Measurements from ENCODE around the gene LOXL1.

Gene LOXL1

DNA sequence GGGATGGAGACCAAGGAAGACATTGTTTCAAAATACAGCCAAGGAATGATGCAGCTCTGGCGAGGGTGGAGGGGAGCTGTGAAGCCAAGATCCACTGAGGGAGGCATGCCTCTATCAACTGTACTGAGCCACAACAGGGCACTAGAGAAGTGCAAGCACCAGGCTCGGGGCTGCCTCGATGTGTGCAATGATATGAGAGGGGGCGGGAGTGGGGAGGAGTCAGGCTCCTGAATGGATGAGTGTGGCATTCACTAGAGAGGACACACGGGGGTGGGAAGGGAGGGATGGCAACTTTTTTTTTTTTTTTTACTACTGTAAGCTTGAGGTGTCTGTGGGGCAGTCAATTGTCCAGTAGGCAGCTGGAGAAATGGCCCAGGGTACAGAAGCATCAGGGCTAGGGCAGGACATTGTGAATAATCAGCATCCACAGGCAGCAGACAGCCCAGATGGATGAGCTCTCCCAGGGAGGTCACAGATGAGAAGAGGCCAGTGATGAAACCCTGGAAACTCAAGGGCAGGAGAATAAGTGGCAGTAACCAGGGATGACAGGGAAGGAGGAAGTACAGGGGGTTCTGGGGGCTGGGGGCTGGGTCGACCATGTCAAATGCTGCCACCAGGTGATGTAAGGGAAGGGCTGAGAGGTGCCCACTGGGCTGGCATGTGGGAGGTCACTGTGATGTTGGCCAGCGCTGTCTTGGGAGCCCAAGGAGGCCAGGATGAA, 60.0 kb downstream of the LOXL1 start:
- TF ChIP-seq, protein P1, sequence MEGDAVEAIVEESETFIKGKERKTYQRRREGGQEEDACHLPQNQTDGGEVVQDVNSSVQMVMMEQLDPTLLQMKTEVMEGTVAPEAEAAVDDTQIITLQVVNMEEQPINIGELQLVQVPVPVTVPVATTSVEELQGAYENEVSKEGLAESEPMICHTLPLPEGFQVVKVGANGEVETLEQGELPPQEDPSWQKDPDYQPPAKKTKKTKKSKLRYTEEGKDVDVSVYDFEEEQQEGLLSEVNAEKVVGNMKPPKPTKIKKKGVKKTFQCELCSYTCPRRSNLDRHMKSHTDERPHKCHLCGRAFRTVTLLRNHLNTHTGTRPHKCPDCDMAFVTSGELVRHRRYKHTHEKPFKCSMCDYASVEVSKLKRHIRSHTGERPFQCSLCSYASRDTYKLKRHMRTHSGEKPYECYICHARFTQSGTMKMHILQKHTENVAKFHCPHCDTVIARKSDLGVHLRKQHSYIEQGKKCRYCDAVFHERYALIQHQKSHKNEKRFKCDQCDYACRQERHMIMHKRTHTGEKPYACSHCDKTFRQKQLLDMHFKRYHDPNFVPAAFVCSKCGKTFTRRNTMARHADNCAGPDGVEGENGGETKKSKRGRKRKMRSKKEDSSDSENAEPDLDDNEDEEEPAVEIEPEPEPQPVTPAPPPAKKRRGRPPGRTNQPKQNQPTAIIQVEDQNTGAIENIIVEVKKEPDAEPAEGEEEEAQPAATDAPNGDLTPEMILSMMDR (IDR thresholded peaks at IDR 0.05; ENCODE audit: low read depth, low read length) = no peak
- DNase-seq (ENCODE audit: extremely low read depth, low read depth) = no peak

DNA sequence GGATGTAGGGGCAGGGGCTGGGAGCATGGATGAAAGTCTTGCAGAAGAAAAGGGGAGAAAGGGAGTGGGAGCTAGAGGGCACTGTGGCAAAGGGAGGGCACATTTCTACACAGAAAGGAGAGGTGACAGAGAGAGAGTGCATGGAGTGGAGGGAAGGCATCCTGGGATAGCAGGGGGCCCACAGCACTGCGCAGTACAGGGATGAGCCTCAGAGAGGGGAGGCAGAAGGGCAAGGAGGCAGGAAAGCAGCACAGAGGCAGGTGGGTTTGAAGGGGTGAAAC, 60.5 kb downstream of the LOXL1 start:
- TF ChIP-seq, protein P1 (IDR thresholded peaks at IDR 0.05; ENCODE audit: low read depth, low read length) = no peak
- DNase-seq (ENCODE audit: extremely low read depth, low read depth) = no peak

DNA sequence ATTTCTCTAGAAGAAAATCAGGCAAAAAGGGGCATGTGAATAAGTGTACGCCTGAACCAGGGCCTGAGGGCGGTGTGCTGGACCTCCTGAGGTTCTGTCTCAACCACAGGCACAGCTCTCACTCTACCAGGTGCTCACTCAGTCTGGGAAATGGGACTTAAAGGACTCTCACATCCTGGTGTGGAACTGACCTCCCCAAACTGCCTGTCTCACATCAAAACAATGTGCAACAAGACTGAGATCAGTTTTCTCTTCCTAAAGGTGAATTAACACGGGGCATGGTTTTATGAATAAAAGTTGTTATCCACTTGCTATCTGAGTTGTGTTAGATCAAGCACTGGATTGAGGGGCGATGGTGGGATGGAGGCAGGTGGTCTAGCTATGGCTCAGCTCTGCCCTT, 61.0 kb downstream of the LOXL1 start:
- DNase-seq (ENCODE audit: extremely low read depth, low read depth) = no peak
- TF ChIP-seq, protein P1 (IDR thresholded peaks at IDR 0.05; ENCODE audit: low read depth, low read length) = no peak

DNA sequence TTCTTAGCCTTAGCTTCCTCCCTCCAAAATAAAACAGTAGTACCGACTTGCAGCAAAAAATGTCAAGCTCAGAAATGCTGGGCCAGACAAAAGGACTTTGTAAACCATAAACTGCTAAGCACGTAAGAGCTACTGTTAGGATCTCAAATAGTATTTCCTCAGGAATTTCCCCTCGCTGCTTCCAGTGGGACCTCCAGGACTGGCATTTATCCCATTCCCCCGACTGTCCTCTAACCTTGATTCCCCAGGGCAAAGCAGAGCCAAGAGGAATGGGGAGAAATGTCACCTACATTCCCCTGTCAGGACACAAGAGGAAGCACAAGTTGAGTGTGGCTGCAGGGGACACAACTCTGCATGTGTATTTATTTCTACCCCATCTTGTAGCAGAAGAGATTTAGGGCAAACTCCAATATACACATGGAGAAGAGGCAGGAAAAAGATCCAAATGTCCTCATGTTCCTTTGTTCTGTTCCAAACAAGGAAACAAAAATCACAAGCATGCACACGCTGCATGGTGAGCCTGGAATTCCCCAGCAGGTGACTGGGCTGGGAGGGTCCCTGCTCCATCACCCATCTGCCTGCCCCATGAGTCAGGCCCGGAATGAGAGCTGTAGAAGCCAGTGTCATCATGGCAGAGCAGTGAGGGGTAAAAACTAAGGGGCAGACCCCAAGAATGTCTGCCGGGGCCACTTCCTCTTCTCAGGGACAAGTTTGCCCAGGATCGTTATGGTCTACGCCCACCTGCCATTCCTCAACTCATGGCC, 61.6 kb downstream of the LOXL1 start:
- TF ChIP-seq, protein P1 (IDR thresholded peaks at IDR 0.05; ENCODE audit: low read depth, low read length) = no peak

DNA sequence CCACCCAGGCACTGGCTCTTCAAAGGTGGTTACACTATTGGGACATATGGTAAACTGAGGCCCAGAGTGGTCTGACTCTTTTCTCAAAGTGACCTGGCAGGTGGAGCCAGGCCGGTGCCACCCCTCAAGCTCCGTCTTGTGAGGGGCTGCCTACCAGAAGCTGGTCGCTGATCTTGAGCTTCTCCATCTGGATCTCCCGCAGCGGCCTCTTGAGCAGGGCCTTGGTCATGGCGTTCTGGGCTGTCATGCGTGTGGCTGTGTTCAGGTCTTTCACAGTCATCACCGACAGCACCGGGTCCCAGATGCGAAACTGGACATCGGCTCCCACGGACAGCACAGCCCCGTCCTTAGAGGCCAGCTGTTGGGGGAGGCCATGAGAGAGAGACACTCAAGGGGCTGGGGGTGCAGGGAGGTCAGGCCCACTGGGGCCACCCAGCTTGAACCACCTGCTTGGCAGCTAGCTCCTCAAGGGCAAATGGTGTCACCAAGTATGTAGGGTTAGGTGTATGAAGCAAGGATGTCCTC, 62.2 kb downstream of the LOXL1 start:
- TF ChIP-seq, protein P1 (IDR thresholded peaks at IDR 0.05; ENCODE audit: low read depth, low read length) = no peak
- no peak for DNase-seq (ENCODE audit: extremely low read depth, low read depth)

More for the DNA sequence above, 61.6 kb downstream of the LOXL1 start:
- no peak for DNase-seq (ENCODE audit: extremely low read depth, low read depth)

DNA sequence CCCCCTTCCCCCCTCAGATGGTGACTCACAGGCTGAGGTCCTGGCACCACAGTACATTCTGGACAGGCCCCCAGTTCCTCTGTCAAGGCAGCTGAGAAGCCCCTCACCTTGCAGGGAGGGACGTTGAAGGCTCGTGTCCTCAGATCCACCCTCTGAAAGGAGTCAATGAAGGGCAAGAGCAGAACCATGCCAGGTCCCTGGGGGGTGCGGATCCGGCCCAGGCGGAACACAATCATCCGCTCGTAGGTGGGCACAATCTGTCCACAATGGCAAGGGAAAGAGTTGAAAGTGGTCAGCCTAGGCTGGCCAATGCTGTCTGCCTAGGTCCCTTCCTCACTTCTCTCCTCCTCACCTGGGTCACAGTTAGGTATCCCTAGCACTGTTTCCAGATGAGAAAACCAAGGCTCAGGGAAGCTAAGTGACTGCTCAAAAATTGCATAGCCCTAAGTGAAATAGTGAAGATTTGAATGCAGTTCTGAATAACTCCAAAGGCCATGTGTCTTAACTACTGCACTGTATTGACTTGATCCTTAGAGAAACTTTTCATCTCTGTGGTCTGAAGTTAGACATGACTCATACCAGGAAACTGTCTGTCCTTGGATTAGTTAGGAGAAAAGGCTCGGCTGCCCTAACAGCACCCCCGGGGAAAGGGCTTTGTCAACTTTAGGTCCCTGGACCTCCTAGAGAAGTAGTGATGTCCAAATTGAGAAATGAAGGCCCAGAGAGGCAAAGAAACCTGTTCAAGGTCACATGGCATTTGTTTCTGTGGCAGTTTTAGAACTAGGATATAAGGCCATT, 62.9 kb downstream of the LOXL1 start:
- TF ChIP-seq, protein P1 (IDR thresholded peaks at IDR 0.05; ENCODE audit: low read depth, low read length) = no peak
- no peak for DNase-seq (ENCODE audit: extremely low read depth, low read depth)

Measured in AG09319 (cell line).